ENCODE results near the gene FREY1.

- TF ChIP-seq CTCF (IDR thresholded peaks at IDR 0.05) (no peak), POLR2A (IDR thresholded peaks at IDR 0.05) (no peak), POLR2AphosphoS5 (IDR thresholded peaks at IDR 0.05) (no peak)
These were observed 16.1 kb downstream of the FREY1 start for GRCh38 chr11:45890886-45891550.

All from stomach (tissue), 4 donors.